Measurements from ENCODE around the gene APOB. TPM values are rescaled to one million over a fixed set of nuclear protein-coding genes. Genes with fewer than 3 reads are reported as not detected.
"Not testable (repeated sequence)": the region's sequence is repeated elsewhere in the genome, so short reads cannot be mapped to it uniquely, and the experiment has no call there.

The APOB gene
- total RNA-seq, 1 experiment from 2014 or later = not detected

DNA sequence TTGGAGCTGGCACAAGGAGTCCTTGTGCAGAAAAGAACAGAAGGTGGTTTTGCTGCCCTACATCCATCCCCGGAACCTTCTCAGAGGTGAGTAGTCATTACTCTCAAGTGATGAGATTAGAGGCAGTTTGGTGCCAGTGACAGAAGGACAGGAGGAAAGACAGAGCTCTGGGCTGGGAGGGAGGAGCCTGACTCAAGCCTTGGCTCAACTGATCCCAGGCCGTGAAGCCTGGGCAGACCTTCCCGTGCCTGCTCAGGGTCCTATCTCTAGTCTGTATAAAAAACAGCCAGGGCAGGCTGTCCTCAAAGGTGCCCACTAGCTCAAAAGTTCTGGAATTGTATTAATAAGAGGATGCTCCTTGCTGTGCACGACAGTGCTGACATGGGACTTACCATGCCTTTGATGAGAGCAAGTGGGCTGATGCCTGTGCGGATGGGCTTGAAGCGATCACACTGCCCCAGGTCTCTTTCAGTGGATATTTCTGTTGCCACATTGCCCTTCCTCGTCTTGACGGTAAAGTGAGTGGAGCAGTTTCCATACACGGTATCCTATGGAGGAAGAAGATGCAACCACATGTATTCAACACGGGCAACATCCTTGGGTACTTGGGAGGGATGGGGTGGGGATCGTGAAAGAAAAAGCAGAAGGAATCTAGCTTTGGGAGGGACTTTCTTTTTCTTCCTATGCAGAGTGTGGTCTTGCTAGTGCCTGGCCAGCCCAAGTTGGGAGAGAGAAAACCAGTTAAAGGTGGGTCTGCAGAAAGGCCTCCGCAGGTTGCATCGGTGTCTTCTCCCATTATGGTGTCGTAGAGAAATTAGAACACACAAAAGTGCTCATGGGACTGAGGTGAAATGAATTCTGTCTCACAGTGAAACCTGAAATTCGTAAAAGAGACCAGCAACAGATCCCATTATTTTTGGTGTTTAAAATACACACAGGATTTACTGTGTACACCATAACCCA is 6.9 kb downstream of the APOB start:
- no peak for DNase-seq (ENCODE audit: low read depth)
- in situ Hi-C loops (cut with HindIII; ENCODE audit: low pct_unique_long_range_greater_than_20kb, low sequenced_read_pairs) = no loop called here

DNA sequence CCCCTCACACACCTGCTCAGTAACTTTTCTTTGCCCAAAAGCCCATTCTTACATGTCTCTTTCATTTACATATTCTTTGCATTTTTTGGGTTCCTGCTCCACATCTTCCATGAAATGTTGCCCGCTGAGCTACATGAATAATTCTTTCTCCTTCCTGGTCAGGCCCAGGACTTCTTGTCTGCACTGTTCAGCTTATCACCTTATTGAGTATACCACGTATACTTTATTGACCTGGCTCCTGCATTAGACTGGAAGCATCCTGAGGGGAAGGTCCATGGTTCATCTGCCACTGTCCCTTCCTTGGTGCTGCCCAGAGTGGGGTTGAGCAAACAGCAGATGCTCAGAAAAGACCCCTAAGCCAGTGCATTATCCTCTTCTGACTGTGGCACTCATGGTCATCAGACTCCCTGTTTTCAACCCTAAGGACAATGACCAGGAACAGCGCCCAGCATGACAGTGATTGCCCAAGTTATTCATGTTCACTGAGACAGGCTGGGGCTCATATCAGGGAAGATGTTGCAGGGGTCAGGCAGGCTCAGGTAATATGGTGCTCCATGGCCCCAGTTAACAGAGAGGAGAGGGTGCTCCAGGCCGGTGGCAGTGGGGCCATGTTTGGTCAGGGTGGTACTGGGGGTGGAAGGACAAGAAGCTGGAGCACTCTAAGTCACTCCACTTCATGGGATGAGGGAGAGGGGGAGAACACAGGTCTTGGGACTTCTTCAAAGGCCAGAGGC is 7.7 kb downstream of the APOB start:
- in situ Hi-C loops (cut with HindIII; ENCODE audit: low pct_unique_long_range_greater_than_20kb, low sequenced_read_pairs) = no loop called here
- DNase-seq (ENCODE audit: low read depth) = no peak

DNA sequence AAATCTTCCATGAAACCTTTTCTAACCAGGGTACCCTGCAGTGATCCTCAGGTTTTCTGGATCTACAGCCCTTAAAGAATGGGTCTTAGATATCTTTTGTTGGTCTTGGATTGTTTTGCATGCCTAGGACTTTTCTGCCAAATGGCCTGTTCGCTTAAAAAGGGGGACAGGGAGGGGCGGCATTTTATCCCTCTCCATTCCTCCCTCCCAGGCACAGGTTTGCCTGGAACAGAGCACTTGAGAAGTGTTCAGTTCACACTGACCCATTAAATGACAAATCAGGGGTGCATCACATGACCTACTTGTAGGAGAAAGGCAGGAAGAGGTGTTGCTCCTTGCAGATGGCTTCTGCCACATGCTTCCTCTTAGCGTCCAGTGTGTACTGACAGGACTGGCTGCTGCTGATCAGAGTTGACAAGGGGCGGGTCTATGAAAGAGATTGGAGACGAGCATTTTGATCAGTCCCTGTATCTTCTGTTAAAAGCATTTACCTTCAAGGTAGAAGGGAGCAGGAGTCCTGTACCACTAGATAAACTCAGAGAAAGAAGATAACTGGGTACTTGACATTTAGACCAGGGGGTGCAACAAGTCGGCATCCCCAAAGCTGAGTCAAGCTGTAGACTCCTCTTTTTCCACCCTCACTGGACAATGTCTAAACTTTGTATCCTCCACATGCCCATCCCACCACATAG is 8.4 kb downstream of the APOB start:
- no peak for DNase-seq (ENCODE audit: low read depth)
- in situ Hi-C loops (cut with HindIII; ENCODE audit: low pct_unique_long_range_greater_than_20kb, low sequenced_read_pairs) = no loop called here

- in situ Hi-C loops (cut with HindIII; ENCODE audit: low pct_unique_long_range_greater_than_20kb, low sequenced_read_pairs) = no loop called here
- no peak for DNase-seq (ENCODE audit: low read depth)
These were observed 8.9 kb downstream of the APOB start for GRCh38 chr2:21034972-21035279.

GRCh38 chr2:21034156-21034971 is 9.5 kb downstream of the APOB start:
- in situ Hi-C loops (cut with HindIII; ENCODE audit: low pct_unique_long_range_greater_than_20kb, low sequenced_read_pairs) = no loop called here
- DNase-seq (ENCODE audit: low read depth) = no peak

DNA sequence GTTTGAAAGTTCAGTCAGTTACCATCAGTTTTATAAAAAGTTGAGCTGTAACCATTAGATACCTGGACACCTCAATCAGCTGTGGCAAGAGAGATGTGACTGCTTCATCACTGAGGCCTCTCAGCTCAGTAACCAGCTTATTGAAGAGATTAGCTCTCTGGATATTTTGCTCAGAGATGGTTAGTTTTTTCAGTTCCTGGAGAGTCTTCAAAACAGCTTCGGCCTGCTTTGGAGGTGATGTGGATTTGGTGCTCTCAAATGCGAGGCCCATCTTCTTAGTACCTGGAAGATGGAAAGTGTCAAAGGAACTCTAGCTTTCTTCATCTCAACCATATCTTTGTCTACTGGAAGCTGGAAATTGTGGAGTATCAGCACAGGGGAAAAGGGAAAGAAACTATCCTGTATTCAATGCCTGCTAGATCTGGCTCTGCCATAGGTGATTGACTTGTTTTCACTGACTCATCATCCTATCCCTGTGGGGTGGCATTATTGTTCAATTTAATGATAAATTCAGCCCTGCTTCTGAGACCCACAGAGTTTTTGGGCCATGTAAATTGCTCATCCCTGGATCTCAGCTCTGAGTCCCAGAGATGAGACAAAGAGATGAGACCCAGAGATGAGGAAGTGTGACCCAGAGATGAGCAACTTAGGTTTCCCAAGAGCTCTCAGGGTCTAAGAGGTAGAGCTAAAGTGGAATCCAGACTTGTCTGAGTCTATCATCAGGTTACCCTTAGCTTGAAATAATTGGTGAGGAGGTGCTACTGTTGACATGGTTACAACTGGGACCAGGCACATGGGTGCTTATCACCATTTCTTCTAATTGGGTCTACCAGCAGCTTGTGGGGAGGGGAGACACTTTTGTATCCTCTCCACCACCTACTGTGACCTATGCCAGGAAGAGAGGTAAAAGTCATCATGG is 10.4 kb downstream of the APOB start:
- DNase-seq (ENCODE audit: low read depth) = no peak
- in situ Hi-C loops (cut with HindIII; ENCODE audit: low pct_unique_long_range_greater_than_20kb, low sequenced_read_pairs) = no loop called here

DNA sequence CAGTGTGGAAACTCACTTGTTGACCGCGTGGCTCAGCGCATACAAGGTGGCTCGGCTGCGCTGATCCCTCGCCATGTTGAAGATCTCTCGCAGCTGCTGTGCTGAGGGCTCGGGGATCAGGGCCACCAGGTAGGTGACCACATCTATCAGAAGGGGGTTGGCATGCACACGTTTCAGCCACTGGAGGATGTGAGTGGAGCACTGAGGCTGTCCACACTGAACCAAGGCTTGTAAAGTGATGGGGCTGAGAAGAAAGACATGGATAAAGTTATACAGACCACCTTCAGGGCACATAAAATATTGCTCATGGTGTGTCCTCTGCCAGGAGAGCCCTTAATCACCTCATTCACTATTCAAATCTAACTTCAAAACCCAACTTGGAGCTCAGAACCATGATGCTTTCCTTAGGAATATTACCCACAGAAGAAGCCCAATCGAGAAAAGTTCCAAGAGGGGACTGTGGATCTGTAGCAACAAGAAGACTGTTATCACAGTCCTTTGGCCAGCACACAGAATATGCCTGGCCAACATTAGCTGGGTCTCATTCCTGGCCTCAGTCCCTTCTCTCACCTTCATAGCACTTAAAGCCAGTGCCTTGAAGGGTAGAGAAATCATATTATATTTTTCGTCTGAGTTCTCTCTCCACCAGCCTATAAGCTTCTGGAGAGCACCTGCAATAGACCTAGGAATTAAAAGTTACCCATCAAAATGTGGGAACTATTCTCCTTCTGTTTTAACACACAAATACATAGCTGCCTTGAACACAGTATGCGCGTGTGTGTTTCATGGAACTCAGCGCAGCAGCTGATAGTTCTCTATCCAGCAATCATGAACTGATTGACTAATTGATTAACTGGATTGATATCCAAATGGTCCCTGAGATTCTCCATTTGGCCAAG is 11.3 kb downstream of the APOB start:
- in situ Hi-C loops (cut with HindIII; ENCODE audit: low pct_unique_long_range_greater_than_20kb, low sequenced_read_pairs) = no loop called here
- DNase-seq (ENCODE audit: low read depth) = no peak

GRCh38 chr2:21030983-21031968 is 12.6 kb downstream of the APOB start:
- in situ Hi-C loops (cut with HindIII; ENCODE audit: low pct_unique_long_range_greater_than_20kb, low sequenced_read_pairs) = no loop called here
- DNase-seq (ENCODE audit: low read depth) = no peak

GRCh38 chr2:21029519-21029918 is 14.4 kb downstream of the APOB start:
- DNase-seq (ENCODE audit: low read depth) = no peak
- in situ Hi-C loops (cut with HindIII; ENCODE audit: low pct_unique_long_range_greater_than_20kb, low sequenced_read_pairs) = no loop called here

GRCh38 chr2:21028951-21029350 is 14.9 kb downstream of the APOB start:
- DNase-seq (ENCODE audit: low read depth); in situ Hi-C loops (cut with HindIII; ENCODE audit: low pct_unique_long_range_greater_than_20kb, low sequenced_read_pairs): not testable (repeated sequence)

DNA sequence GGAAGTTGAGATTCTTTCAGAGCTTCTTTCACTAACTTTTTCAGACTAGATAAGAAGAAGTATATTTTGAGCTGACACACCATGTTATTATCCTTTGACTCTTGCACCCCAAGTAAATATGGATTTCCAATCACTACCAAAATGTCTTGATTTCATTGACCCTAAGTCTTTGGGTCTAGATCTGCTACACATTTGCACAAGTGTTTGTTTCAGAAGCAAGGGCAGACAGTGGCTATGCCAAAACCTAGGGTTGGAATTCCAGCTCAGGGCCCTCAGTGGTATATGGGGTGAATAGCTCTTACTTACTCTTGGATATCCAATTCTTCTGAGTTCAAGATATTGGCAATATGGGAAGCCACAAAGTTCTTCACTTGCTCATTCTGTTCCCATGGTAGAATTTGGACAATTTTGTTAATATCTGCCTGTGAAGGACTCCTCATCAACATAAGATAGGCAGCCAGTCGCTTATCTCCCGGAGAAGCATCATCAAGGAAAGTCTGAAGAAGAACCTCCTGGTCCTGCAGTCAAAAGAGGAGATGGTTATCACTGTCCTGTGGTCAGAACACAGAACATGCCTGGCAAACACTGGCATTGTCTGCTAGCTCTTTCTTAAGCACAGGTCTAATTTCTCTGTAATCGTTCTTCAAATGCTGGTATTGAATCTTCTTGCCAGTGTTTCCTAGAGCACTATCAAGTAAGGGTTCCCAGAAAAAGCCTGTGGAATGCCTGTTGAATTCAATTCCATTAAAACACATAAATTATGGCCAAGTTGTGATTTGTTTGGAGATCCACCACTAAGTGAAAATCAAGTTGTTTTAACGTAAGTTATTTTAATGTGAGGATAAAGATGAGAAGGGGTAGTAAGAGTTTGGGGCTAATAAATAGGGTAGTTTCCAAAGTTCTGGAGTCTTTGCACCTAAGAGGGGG is 15.6 kb downstream of the APOB start:
- no peak for DNase-seq (ENCODE audit: low read depth)
- in situ Hi-C loops (cut with HindIII; ENCODE audit: low pct_unique_long_range_greater_than_20kb, low sequenced_read_pairs) = no loop called here

DNA sequence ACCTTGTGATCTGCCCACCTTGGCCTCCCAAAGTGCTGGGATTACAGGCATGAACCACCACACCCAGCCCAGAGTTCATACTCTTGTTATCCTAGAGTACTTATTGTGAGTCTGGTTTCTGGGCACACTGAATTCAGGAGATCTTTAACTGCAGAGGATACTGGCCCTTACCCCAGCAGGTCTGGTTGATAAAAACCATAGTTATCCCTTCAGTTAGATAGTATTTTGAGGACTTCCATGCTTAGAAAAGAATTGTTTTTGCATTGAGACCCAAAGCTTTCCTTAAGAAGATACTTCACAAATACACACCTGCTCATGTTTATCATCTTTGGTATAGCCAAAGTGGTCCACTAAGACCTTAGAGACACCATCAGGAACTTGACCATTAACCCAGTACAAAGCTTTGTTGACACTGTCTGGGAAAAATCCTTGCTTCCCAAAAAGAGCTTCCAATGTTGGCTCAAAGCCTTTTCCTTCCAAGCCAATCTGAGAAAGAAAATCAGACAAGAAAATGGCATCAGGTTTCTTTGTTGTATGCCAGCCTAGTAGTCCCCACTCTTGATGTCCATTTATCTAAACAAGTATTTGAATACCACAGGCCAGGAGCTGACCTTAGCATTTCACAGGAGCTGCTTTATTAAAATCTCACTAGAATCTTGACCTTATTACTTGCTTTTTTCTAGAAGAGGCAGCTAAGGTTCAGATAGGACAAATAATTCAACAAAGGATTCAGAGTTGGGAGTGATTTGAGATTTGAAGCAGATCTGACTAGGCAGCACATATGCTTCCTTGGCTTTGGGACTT is 17.2 kb downstream of the APOB start:
- no peak for DNase-seq (ENCODE audit: low read depth)
- in situ Hi-C loops (cut with HindIII; ENCODE audit: low pct_unique_long_range_greater_than_20kb, low sequenced_read_pairs) = no loop called here

- in situ Hi-C loops (cut with HindIII; ENCODE audit: low pct_unique_long_range_greater_than_20kb, low sequenced_read_pairs) = no loop called here
These were observed 18.0 kb downstream of the APOB start for GRCh38 chr2:21025690-21026478.

More at GRCh38 chr2:21025690-21026478, 18.0 kb downstream of the APOB start:
- DNase-seq (ENCODE audit: low read depth) = no peak
